ENCODE data around the gene SLC38A10. TPM values are rescaled to one million over a fixed set of nuclear protein-coding genes. Genes with fewer than 3 reads are reported as not detected.

The SLC38A10 gene
- total RNA-seq, 3 donors from 2014 or later (not counting 1 experiment from before 2014, with no cell fraction given) = 72.2 to 104 (median 90.5) TPM

DNA sequence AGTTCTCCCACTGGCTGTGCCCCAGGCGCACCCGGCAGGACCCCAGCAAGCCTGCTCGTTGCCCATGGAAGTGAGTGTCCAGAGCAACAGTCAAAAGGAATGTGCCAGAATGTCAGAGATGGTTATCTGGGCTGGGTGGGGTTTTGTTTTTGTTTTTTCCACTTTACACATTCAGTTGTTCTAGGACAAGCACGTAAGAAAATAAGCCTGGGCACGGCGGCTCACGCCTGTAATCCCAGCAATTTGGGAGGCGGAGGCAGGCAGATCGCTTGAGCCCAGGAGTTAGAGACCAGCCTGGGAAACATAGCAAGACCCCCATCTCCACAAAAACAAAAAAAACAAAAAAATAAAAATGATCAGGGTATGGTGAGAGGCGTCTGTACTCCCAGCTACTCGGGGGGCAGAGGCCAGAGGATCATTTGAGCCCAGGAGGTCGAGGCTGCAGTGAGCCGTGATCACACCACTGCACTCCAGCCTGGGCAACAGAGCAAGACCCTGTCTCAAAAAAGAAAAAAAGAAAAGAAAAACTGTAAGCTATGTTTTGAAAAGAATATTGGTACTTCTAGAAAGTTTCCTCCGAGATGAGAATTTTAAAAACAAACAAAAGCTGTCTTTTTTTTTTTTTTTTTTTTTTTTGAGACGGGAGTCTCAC is 47.6 kb downstream of the SLC38A10 start:
- Histone ChIP-seq H3K36me3 (ENCODE audit: control insufficient read depth, insufficient read depth, low read length) (peaks cover 26% of the 10 kb centered on the region), H3K4me3 (ENCODE audit: low read length) (no peak overlapping the region), H3K27me3 (ENCODE audit: control insufficient read depth, insufficient read depth, low read length) (no peaks in the 10 kb centered on the region), H3K9me3 (ENCODE audit: control insufficient read depth, insufficient read depth, low read length) (no peaks in the 10 kb centered on the region), H3K4me1 (ENCODE audit: control insufficient read depth, insufficient read depth, low read length) (peaks cover 17% of the 10 kb centered on the region), H3K27ac (ENCODE audit: low read length) (no peak overlapping the region)
- peaks cover 10 to 14% of the 10 kb centered on the region in 2 donors for H3K4me1 Mint-ChIP-seq
- WGBS (ENCODE audit: insufficient coverage) = 99% methylated on average over 14 of the region's 15 CpGs
- no peaks in the 10 kb centered on the region for H3K9me3 Mint-ChIP-seq
- no peak overlapping the region for H3K4me3 Mint-ChIP-seq
- intact Hi-C loops (cut with micrococcal nuclease) = loop anchor here (10.0 kb wide), 1 partner anchor 213 kb away; the partner anchor contains the start of gene BAIAP2
- DNase-seq (no peak), ATAC-seq (no peak)
- no peaks in the 10 kb centered on the region for H3K27me3 Mint-ChIP-seq (ENCODE audit: low read depth in 2 of 2)
- TF ChIP-seq, protein P1, sequence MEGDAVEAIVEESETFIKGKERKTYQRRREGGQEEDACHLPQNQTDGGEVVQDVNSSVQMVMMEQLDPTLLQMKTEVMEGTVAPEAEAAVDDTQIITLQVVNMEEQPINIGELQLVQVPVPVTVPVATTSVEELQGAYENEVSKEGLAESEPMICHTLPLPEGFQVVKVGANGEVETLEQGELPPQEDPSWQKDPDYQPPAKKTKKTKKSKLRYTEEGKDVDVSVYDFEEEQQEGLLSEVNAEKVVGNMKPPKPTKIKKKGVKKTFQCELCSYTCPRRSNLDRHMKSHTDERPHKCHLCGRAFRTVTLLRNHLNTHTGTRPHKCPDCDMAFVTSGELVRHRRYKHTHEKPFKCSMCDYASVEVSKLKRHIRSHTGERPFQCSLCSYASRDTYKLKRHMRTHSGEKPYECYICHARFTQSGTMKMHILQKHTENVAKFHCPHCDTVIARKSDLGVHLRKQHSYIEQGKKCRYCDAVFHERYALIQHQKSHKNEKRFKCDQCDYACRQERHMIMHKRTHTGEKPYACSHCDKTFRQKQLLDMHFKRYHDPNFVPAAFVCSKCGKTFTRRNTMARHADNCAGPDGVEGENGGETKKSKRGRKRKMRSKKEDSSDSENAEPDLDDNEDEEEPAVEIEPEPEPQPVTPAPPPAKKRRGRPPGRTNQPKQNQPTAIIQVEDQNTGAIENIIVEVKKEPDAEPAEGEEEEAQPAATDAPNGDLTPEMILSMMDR (IDR thresholded peaks at IDR 0.05) = no peak
- no peak overlapping the region for H3K27ac Mint-ChIP-seq
- no peaks in the 10 kb centered on the region for H3K36me3 Mint-ChIP-seq

DNA sequence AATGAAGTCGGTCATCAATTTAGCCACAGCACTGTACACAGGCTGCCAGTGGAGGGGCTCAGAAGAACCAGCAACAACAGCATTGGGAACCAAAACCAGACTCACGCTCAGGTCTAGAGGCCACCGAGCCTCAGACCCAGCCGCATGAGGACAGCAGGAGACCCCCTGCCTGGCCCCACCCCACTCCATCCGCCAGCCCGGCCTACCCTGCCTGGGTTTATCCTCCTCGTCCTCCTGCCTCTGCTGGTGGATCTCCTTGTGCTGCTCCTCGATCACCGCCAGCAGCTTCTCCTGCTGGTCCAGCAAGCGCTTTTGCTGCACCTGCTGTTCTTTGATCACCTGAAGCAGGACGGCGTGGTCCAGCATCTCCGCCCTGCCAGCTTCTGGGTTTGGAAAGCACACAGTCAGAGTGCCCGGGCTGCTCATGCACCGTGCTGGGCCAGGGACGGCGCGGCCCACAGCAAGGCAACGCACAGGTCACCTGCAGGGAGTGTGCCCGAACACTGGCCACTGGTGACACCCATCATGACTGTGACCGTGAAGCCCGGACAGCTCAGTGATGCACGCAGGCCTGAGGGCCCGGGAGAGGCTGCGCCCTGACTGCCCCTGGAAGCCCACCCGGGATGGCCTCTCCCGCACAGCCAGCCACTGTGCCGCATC is 48.3 kb downstream of the SLC38A10 start:
- H3K9me3 ChIP-seq (ENCODE audit: control insufficient read depth, insufficient read depth, low read length) = no peaks in the 10 kb centered on the region
- H3K4me1 ChIP-seq (ENCODE audit: control insufficient read depth, insufficient read depth, low read length) = peaks cover 16% of the 10 kb centered on the region
- no peaks in the 10 kb centered on the region for H3K9me3 Mint-ChIP-seq
- intact Hi-C loops (cut with micrococcal nuclease) = loop anchor here (10.0 kb wide), 1 partner anchor 212 kb away; the partner anchor contains the start of gene BAIAP2
- no peak overlapping the region for H3K27ac Mint-ChIP-seq
- DNase-seq (no peak), ATAC-seq (no peak)
- H3K27me3 Mint-ChIP-seq (ENCODE audit: low read depth in 2 of 2) = no peaks in the 10 kb centered on the region
- peaks cover 20% of the 10 kb centered on the region for H3K36me3 ChIP-seq (ENCODE audit: control insufficient read depth, insufficient read depth, low read length)
- H3K4me3 ChIP-seq (ENCODE audit: low read length) = no peak overlapping the region
- no peaks in the 10 kb centered on the region for H3K36me3 Mint-ChIP-seq
- peaks cover 12 to 15% of the 10 kb centered on the region in 2 donors for H3K4me1 Mint-ChIP-seq
- TF ChIP-seq, protein P1 (IDR thresholded peaks at IDR 0.05) = no peak
- no peak overlapping the region for H3K4me3 Mint-ChIP-seq
- no peak overlapping the region for H3K27ac ChIP-seq (ENCODE audit: low read length)
- 96% methylated on average over 28 of the region's 28 CpGs for WGBS (ENCODE audit: insufficient coverage)
- H3K27me3 ChIP-seq (ENCODE audit: control insufficient read depth, insufficient read depth, low read length) = no peaks in the 10 kb centered on the region

DNA sequence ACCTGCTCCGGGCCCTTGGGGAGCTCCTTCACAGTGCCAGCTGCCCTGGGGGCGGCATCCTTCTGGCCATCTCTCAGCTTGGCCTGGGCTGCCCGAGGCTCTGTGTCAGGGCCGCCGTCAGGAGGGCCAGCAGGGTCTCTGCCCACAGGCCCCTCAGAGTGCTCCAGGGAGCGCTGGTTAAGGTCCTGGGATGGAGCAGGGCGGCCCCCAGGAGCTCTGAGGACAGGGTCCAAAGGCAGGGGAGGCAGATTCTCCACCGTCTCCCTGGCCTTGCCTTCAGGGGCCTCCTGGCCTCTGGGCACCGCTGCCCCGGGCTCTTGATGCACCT is 48.8 kb downstream of the SLC38A10 start:
- Histone ChIP-seq H3K9me3 (ENCODE audit: control insufficient read depth, insufficient read depth, low read length) (no peaks in the 10 kb centered on the region), H3K36me3 (ENCODE audit: control insufficient read depth, insufficient read depth, low read length) (peaks cover 18% of the 10 kb centered on the region), H3K4me1 (ENCODE audit: control insufficient read depth, insufficient read depth, low read length) (peaks cover 19% of the 10 kb centered on the region), H3K4me3 (ENCODE audit: low read length) (no peak overlapping the region), H3K27ac (ENCODE audit: low read length) (no peak overlapping the region), H3K27me3 (ENCODE audit: control insufficient read depth, insufficient read depth, low read length) (no peaks in the 10 kb centered on the region)
- peaks cover 17 to 19% of the 10 kb centered on the region in 2 donors for H3K4me1 Mint-ChIP-seq
- 98% methylated on average over 10 of the region's 10 CpGs for WGBS (ENCODE audit: insufficient coverage)
- H3K36me3 Mint-ChIP-seq = no peaks in the 10 kb centered on the region
- TF ChIP-seq, protein P1 (IDR thresholded peaks at IDR 0.05) = no peak
- H3K27ac Mint-ChIP-seq = no peak overlapping the region
- DNase-seq (no peak), ATAC-seq (no peak)
- intact Hi-C loops (cut with micrococcal nuclease) = loop anchor here (10.0 kb wide), 1 partner anchor 212 kb away; the partner anchor contains the start of gene BAIAP2
- H3K27me3 Mint-ChIP-seq (ENCODE audit: low read depth in 2 of 2) = no peaks in the 10 kb centered on the region
- no peaks in the 10 kb centered on the region for H3K9me3 Mint-ChIP-seq
- no peak overlapping the region for H3K4me3 Mint-ChIP-seq

Data from natural killer cell (primary cell).